ENCODE results near the gene PRKACB.
"Not testable (repeated sequence)": the region's sequence is repeated elsewhere in the genome, so short reads cannot be mapped to it uniquely, and the experiment has no call there.

The PRKACB gene

GRCh38 chr1:84272401-84272800 is 128.3 kb downstream of the PRKACB start:
- DNase-seq, result no peak

- no peak for DNase-seq
Measured at GRCh38 chr1:84277343-84278059, 133.4 kb downstream of the PRKACB start.

- no peak for DNase-seq
Measured at GRCh38 chr1:84278905-84279304, 134.8 kb downstream of the PRKACB start.

GRCh38 chr1:84280912-84281311 is 136.8 kb downstream of the PRKACB start:
- DNase-seq, result no peak

GRCh38 chr1:84282780-84283333 is 138.8 kb downstream of the PRKACB start:
- DNase-seq, result no peak

GRCh38 chr1:84283381-84283780 is 139.3 kb downstream of the PRKACB start:
- no peak for DNase-seq

GRCh38 chr1:84286071-84286470 is 142.0 kb downstream of the PRKACB start:
- DNase-seq, result no peak

- not testable (repeated sequence) for DNase-seq
Measured at GRCh38 chr1:84287389-84287788, 143.3 kb downstream of the PRKACB start.
